Keratinocyte (primary cell): ENCODE data around the gene ADCY10.

Experiments used
- CTCF ChIP-seq, 3 experiments: IDR thresholded peaks in 1 of 3; conservative IDR thresholded peaks in 1 of 3; optimal IDR thresholded peaks in 1 of 3; 2 replicates in 2 of 3; 3 replicates in 1 of 3; pipeline versions ENCODE3 to v1.5.1; 2011; ENCODE audit warnings: low read length in 3 of 3, mild to moderate bottlenecking in 3 of 3, moderate library complexity in 2 of 3, control low read depth in 1 of 3, inconsistent platforms in 1 of 3; ENCODE audit not compliant: insufficient read depth in 2 of 3; ENCODE audit errors: extremely low read depth in 1 of 3
- EZH2 ChIP-seq: IDR thresholded peaks from one replicate; pipeline ENCODE4 v1.6.1; 2012; ENCODE audit warnings: inconsistent platforms, mild to moderate bottlenecking, low read length, moderate library complexity

- no peak for TF ChIP-seq CTCF (optimal IDR thresholded peaks at IDR 0.05 in 1 of 3, IDR thresholded peaks at IDR 0.05 in 1 of 3, conservative IDR thresholded peaks at IDR 0.05 in 1 of 3; ENCODE audit: extremely low read depth in 1 of 3, insufficient read depth in 2 of 3, low read length in 3 of 3)
- TF ChIP-seq EZH2 = no peak
Observed at GRCh38 chr1:167927046-167927754, 13.3 kb upstream of the ADCY10 start.
